COLO829 (cell line): ENCODE results near the gene RAPGEF3.

ENCODE experiments used
- DNase-seq: peaks from one replicate; pipeline ENCODE4 v3.0.0; 2012; ENCODE audit warnings: low spot score

Gene RAPGEF3

DNA sequence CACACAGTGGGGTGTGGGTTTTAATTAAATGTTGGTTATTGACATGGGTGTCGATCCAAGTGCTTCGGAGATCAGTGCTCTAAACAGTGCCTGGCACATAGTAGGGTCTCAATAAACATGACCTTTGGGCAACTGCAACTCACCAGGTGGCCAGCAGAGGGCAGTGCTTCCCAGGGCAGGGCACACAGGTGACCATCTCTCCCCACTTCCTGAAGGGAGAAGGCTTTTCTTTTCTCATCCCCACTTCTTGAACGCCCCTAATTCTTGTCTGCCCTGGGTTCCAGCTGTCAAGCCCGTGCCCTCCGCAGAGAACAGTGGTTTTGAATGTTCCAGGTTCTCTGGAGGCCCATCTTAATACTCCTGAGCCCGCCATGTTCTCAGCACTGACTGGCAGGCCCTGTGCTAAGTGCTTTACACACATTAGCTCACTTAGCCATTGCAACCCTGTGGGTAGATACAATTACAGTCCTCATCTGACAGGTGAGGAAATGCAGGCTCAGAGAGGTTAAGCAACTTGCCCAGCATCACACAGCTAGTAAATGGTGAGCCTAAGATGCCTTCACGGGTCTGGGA, 16.3 kb downstream of the RAPGEF3 start:
- DNase-seq: peak; percentile 42

DNA sequence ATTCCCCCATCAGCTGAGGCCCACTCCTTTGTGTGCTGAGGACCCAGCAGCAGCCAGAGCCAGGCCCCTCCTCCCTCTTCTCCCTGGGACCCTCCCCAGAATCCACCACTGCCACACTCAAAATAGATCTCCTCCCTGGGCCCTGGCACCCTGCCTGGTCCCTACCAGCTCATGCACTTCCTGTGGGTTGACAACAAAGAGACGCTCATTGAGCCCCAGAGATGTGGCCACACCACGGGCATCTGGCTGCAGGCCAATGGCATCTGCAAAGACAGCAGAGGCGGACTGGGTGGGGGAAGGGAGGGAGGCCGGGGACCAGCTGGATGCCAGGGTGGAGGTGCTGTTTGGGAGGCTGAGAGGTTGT, 17.4 kb downstream of the RAPGEF3 start:
- DNase-seq: peak; percentile 91

DNA sequence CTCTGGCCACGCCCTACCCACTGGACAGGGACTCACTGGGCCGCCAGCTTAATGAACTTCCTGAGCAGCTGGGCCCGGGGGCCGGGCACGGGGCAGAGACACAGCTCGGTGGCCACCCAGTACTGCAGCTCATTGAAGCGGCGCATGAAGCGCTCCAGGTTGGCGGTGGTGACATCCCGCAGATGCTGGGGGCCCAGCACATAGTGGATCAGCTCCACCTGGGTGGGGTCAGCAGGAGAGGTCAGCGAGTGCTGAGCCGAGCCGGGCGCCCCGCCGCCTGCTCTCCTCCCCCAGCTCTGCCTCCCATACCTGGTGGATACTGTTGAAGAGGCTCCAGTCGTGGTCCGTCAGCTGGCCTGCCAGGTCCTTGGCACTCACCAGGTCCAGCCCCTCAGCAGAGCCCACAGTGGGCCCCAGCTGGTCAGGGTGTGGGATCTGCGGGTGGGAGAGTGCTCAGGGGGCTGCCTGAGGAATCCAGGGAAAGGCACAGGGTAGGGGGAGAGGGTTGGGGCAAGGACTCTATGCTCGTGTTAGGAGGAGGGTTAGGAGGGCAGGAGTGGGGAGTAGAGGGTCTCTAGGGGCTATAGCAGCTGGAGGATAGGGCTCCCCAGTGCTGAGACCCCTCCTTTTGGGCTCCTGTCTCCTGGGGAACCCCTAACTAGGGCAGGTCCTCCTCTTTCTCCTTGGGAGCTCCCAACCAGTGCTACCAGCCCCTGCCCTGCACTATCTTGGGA, 17.9 kb downstream of the RAPGEF3 start:
- no peak for DNase-seq

- DNase-seq: no peak
Measured at GRCh38 chr12:47739979-47740378, 18.7 kb downstream of the RAPGEF3 start.

- DNase-seq: no peak
Measured at GRCh38 chr12:47739297-47739696, 19.4 kb downstream of the RAPGEF3 start.

- DNase-seq: no peak
Measured at GRCh38 chr12:47737936-47738594, 20.6 kb downstream of the RAPGEF3 start.

- DNase-seq: no peak
Measured at GRCh38 chr12:47736877-47737676, 21.6 kb downstream of the RAPGEF3 start.

DNA sequence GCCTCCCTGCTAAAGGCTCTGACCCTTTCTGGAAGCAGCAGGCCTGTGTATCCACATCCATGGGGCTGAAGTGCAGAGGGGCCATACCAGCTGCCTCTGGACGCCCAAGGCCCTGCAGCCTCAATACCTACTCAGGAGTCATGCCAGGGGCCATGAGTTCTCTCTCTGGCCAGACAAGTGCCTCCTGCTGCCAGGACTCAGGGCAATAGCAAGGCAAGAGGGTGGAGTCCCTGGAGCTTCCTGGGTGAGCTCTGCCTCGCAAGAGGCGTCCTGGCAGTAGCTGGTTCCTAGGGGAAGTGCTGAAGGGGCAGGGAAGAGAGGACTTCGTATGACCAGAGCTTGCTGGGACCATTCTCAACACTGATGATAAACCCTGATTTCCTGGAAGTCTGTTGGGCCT, 22.5 kb downstream of the RAPGEF3 start:
- no peak for DNase-seq

DNA sequence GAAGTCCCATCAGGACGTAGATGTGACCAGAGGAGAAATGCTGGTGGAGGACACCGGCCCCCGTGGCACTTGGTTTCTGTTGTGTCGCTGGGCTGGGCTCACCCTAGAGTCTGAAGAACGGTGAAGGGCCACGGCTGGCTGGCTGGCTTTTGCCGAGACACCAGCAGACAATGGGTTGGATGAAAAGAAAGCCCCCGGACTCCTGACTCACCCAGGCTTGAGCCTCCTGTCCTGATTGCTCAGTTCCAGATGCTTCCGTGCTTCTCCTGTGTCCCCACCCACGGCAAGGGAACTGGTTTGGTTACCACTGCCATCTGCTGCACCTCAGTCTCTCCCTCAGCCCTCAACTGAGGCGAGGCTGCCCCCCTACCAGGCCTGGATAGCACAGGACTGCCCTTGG, 23.0 kb downstream of the RAPGEF3 start:
- DNase-seq: no peak

DNA sequence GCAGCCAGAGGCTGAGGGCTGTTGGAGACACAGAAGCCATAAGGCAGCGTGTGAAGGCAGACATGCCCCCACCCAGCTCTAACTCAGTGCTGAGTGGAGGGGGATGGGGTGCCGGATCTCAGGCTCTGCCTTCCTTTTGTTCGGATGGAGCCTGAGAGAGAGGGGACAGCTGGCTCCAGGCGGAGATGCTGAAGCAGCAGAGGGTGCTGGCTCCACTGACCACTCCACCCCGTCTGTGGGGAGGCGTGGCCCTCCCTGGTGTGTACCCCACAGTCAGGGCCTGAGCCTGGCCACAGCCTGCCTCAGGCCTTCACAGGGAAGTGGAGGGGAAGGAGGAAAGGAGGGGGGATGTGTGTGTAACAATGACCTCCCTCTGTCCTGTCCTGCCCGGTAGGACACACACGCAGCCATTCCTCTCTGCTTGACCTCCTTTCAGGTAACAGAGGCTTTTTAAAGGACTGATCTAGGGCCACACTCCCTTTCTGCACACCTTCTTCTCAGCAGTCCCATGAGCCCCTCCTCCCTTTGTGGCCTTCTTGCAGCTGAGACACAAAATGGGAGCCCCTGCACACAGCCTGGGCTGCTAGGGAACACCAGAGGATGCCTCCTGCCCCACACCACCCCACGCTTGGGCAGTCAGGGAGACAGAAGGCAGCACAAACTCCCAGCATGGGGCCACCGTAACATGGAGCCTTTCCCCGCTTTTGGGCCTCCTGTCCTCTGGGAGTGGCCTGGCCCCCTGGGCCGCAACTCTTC, 23.8 kb downstream of the RAPGEF3 start:
- DNase-seq: no peak

DNA sequence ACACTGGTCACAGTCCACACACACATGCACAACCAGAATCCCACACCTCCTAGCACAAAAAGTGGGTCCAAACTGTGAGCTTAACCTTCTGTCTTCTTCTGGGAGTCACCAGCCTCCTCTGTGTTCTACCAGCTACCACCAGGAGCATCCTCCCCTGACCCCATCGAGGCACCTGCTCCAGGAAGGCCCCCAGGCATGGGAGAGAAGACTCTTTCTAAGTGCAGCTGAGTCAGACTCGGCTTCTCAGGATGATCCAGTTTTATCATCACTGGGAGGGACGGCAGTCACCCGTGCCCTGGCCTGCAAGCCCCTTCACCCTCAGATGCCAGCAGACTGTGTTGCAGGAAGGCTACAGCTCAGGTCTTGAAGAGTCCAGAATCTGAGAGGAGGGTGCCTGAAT, 25.5 kb downstream of the RAPGEF3 start:
- no peak for DNase-seq

GRCh38 chr12:47732504-47732903, 26.2 kb downstream of the RAPGEF3 start:
- no peak for DNase-seq

GRCh38 chr12:47731723-47732122, 27.0 kb downstream of the RAPGEF3 start:
- DNase-seq: no peak

DNA sequence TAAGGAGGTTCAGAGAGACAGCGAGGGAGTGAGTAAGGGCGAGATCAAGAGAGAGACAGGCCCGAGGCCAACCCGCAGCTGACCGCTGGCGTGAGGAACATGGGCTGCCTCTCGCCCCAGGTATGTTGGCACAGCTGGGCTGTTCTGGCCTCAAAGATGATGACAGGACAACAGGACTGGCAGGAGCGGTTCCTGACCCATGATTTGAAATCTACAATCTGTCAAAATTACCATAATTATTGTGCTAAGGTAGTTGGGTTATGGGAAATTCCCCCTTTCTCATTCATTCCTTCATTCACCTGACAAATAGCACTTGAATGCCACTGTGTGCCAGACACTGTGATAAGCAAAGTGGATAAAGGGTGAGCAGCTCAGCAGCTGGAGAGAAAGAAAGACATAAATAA, 28.3 kb downstream of the RAPGEF3 start:
- DNase-seq: no peak

- DNase-seq: no peak
Measured at GRCh38 chr12:47729233-47729632, 29.4 kb downstream of the RAPGEF3 start.

GRCh38 chr12:47725893-47726292, 32.8 kb downstream of the RAPGEF3 start:
- peak; percentile 64 for DNase-seq

DNA sequence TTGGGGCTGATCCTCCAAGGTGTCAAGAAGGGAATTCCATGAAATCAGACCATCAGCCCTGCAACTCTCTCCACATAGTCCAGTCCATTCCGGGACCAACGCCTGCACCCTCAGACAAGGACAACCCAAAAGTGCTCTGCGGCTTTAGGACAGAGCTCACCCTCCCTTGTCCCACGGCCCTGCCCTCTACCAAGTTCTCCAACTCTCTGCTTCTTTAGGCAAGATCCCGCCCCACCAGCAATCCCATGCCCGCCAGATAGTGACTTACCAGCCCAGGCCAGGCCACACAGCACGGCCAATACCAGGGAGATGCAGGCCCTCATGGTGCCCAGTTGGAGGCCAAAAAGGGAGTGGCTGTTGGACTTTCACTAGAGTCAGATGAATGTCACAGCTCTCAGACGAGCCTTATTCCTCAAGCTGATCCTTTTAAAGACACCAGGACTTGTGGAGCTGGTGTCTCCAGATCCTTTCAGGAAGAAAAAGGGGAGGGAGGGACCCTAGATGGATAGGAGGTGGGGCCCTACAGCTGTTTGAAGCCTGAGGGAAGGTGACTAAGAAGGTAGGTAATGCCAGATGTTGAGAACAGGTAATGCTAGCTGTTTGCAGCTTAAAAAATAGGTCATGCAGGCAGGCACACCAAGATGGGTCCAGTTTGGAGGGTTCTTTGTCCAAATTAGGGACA, 33.4 kb downstream of the RAPGEF3 start, which contains the start of gene ENDOU:
Gene ENDOU (minus strand): TSS at position 400 of the 682 bp plus-strand sequence. CDS start 77 bp downstream, at position 323.
- DNase-seq: no peak

DNA sequence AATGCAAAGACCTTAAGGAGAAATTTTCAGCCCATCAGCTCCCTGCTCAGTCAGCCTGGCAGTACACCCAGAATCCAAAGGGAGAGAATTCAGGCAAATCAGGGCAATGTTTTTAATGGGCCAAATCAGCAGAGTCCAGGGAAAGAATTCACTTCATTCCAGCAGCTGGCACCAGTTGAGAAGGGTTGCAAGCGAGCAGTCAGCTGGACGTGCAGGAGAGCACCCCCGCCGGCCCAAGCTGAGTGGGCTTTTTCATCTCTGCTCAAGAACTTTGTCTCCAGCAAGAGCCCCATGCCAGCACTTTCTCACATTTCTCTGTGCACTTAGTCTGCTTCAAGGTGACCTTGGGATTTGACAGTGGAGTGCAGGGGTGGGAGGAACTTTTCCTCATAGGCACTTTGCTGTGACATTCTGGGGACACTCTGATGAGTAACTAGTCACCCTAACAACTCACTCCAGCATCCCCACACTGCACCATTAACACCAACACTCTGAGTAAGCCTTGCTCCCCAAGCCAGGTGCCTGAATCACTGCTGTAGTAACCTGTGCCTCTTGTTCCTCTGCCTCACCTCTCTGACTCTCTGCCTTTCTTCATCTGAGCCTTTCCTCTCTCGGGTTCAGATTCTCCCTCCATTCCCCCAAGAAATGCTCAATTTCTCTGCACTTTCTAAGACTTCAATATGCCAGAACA, 35.6 kb downstream of the RAPGEF3 start:
- DNase-seq: no peak

- DNase-seq: no peak
Measured at GRCh38 chr12:47722136-47722834, 36.4 kb downstream of the RAPGEF3 start.

DNA sequence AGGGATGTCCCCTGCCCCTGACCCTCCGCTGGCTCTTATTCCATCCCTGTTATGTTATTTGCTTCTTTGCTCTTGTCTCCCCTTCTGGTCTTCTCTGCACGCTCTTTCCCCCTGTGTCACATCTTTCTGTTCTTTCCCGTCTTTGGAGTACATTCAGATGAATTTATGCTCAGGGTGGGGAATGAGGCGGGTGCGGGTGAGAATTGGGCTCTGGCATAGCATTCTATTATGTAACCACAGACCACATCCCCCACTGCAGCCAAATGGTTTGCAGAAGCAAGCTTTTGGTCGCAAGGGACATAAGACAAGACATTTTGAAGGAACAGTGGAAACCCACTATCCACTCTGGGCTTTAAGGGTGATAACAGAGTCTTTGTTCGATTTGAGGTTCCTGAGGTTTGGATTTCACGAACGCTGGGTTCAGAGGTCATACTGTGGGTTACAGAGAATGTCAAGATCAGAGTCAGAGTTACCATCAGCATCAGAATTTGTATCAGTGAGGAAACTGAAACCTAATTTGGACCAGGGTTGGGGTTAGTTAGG, 37.2 kb downstream of the RAPGEF3 start:
- no peak for DNase-seq
